ENCODE results near the gene MRPS24.

DNA sequence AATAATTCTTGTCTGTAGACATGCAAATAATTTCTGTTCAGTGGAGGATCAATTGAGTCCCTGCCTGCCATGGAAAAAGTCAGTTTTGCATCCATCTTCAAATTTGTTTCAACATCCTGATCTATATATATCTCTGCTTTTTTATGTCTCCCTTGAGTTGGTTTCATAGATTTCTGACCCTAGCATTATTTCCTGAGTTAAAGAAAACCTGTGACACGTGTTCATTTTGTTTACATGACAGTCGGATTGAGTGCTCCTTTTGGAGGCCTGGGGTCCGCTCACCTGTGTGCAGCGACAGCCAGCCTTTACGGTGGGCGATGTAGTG is 674 bp downstream of the MRPS24 start:
- TF ChIP-seq POLR2A (IDR thresholded peaks at IDR 0.05): no peak
- TF ChIP-seq, protein P1, sequence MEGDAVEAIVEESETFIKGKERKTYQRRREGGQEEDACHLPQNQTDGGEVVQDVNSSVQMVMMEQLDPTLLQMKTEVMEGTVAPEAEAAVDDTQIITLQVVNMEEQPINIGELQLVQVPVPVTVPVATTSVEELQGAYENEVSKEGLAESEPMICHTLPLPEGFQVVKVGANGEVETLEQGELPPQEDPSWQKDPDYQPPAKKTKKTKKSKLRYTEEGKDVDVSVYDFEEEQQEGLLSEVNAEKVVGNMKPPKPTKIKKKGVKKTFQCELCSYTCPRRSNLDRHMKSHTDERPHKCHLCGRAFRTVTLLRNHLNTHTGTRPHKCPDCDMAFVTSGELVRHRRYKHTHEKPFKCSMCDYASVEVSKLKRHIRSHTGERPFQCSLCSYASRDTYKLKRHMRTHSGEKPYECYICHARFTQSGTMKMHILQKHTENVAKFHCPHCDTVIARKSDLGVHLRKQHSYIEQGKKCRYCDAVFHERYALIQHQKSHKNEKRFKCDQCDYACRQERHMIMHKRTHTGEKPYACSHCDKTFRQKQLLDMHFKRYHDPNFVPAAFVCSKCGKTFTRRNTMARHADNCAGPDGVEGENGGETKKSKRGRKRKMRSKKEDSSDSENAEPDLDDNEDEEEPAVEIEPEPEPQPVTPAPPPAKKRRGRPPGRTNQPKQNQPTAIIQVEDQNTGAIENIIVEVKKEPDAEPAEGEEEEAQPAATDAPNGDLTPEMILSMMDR (IDR thresholded peaks at IDR 0.05 in 4 of 5, conservative IDR thresholded peaks at IDR 0.05 in 1 of 5): no peak

All from gastrocnemius medialis (tissue), 4 donors.